OCI-LY7 (cell line): Measurements from ENCODE around the gene CCDC195. TPM values are rescaled to one million over a fixed set of nuclear protein-coding genes. Genes with fewer than 3 reads are reported as not detected.

Source experiments
- BruUV-seq: library from RNA; stranded (reverse); fragments of 400-500 nt; replicated peaks from 2 replicates; lab custom pipeline; 2021; lab: Mats Ljungman, UMichigan
- CTCF ChIA-PET: fragments of 300-600 bp; sonication (Branson Sonifier 250); formaldehyde crosslinking; loops from one replicate; lab custom pipeline; 2022; ENCODE audit warnings: antibody characterized with exemption; ENCODE audit not compliant: unreplicated experiment; lab: Charles Lee
- POLR2A ChIA-PET: fragments of 300-600 bp; sonication (Branson Sonifier 250); formaldehyde crosslinking; loops from one replicate; lab custom pipeline; 2022; ENCODE audit warnings: antibody characterized with exemption; lab: Charles Lee
- DNase-seq: peaks from one replicate; pipeline ENCODE4 v3.0.0-alpha.2; 2015; ENCODE audit warnings: low spot score
- H2AFZ ChIP-seq: fragments of 200-600 bp; sonication (generic), shearing (Covaris generic); 2 replicates; pipeline ENCODE4 v1.6.1; 2014; ENCODE audit warnings: mild to moderate bottlenecking, antibody characterized with exemption, low read length, moderate library complexity
- H3K27ac ChIP-seq: fragments of 200-600 bp; sonication (generic); 2 replicates; pipeline ENCODE4 v1.5.1; 2014; ENCODE audit warnings: mixed run types, low read depth, mild to moderate bottlenecking, moderate library complexity, low read length, inconsistent platforms; ENCODE audit not compliant: poor library complexity, severe bottlenecking
- H3K36me3 ChIP-seq: fragments of 200-600 bp; sonication (generic); 2 replicates; pipeline ENCODE4 v1.6.1; 2014; ENCODE audit warnings: mild to moderate bottlenecking, antibody characterized with exemption, low read length, moderate library complexity, mixed read lengths; ENCODE audit not compliant: insufficient read depth
- H3K4me1 ChIP-seq: fragments of 200-600 bp; sonication (generic); 2 replicates; pipeline ENCODE4 v1.5.1; 2014; ENCODE audit warnings: mild to moderate bottlenecking, low read length; ENCODE audit not compliant: insufficient read depth, poor library complexity, severe bottlenecking
- H3K4me2 ChIP-seq: fragments of 200-600 bp; sonication (generic); 2 replicates; pipeline ENCODE4 v1.6.1; 2014; ENCODE audit warnings: mild to moderate bottlenecking, low read length
- H3K4me3 ChIP-seq: fragments of 200-600 bp; sonication (generic); 2 replicates; pipeline ENCODE4 v1.5.1; 2014; ENCODE audit warnings: mild to moderate bottlenecking, low read depth, low read length; ENCODE audit not compliant: poor library complexity, severe bottlenecking
- H3K79me2 ChIP-seq: fragments of 200-600 bp; sonication (generic); 2 replicates; pipeline ENCODE4 v1.6.1; 2016; ENCODE audit warnings: low read depth, mild to moderate bottlenecking, low read length, moderate library complexity, mixed read lengths; ENCODE audit not compliant: insufficient read depth
- H3K9me2 ChIP-seq: fragments of 200-600 bp; sonication (generic); 2 replicates; pipeline ENCODE4 v1.6.1; 2016; ENCODE audit warnings: mild to moderate bottlenecking, low read length, mixed read lengths; ENCODE audit not compliant: insufficient read depth
- H3K9me3 ChIP-seq: fragments of 200-600 bp; sonication (generic); 2 replicates; pipeline ENCODE4 v1.6.1; 2014; ENCODE audit warnings: mild to moderate bottlenecking, mixed run types, low read length, mixed read lengths
- H4K20me1 ChIP-seq: fragments of 200-600 bp; sonication (generic); 2 replicates; pipeline ENCODE4 v1.6.1; 2014; ENCODE audit warnings: mild to moderate bottlenecking, antibody characterized with exemption, low read length, moderate library complexity, mixed read lengths; ENCODE audit not compliant: insufficient read depth
- EZH2phosphoT487 ChIP-seq: fragments of 200-600 bp; sonication (generic); IDR thresholded peaks from 2 replicates; pipeline ENCODE4 v1.6.1; 2018; ENCODE audit warnings: low read depth, borderline replicate concordance, mild to moderate bottlenecking, mixed run types, antibody characterized with exemption, low read length, moderate library complexity, mixed read lengths
- intact Hi-C: fragments of 100-400 bp; cut with micrococcal nuclease; formaldehyde crosslinking; loops from one replicate; pipeline ENCODE4 v1.10.0; 2022; ENCODE audit not compliant: unreplicated experiment
- total RNA-seq, 2 experiments: library from RNA; depleted of rRNA in 1 of 2; stranded (reverse); fragments of >200 nt in 1 of 2; shearing (Covaris generic) in 1 of 2; gene quantifications; 2 replicates each; pipeline ENCODE4 v1.2.3, GENCODE V29; 2014 to 2022
- TF ChIP-seq, protein P1 (sequence below): fragments of 200-600 bp; sonication (generic); conservative IDR thresholded peaks from 2 replicates; pipeline ENCODE4 v1.5.1; 2014; ENCODE audit warnings: mild to moderate bottlenecking, antibody characterized with exemption, low read length, moderate library complexity, mixed read lengths

CCDC195 gene
- total RNA-seq, 2 experiments from 2014 or later: 0.82 to 4.1 TPM

DNA sequence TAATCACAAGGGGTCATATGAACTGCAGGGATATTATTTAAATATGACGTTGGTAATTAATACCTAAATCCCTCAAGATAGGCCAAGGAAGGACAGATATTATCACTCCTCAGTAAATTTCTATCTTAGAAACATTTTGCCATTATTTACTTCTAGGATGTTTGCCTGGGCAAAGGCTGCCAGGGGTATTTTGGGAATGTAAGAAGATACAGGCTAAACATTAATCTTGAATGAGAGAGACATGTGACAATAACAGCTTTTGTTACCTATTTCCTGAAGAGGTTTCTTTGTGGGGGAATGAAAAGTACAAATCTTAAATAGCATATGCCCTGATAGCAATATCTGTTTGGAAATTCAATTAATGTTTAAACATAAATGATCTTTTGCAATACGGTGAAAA, 756 bp upstream of the CCDC195 start:
- Histone ChIP-seq H3K4me1 (no peaks in the 10 kb centered on the region), H3K9me3 (peaks cover 36% of the 10 kb centered on the region)
- intact Hi-C loops: no loop called here

DNA sequence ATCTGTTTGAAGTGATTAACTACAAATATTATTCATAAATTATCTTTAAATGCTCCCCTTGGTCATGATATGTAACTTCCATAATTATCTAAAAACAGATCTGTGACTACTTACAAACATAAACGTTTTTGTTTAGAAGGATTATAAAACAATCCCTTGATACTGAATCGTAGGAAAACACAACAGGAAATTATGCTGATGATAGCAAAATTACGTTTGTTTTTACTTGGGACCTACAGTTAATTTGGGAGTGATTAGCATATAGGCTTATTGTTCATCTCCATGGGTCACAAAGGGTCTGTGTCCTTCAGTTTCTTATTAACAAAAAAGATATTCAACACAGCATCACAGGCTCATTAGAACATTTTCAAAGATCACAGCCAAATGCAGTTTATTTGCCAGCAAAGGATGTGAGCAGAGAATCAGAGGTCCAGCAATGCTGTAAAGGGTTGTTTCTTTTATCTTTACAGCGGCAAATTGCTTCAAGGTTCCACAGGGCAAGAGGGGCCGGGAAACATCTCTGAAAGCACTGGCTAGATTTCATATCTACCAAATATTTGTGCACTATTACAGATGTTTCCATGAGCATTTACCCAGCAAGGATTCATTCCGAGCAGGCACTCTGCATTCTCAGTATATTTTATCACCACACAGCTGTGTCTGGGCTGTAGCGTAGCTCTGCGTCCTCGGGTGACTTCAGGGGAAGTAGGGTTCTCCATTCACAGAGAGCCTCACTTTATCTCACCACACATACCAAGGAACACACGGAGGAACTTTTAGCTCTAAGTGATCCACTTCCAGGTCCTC, 4.1 kb downstream of the CCDC195 start:
- no peaks in the 10 kb centered on the region for H3K79me2 ChIP-seq
- no peaks in the 10 kb centered on the region for H3K9me2 ChIP-seq
- no peaks in the 10 kb centered on the region; the same call in 1 of the 2 replicates for H3K36me3 ChIP-seq
- no TSS peak for BruUV-seq
- peaks cover 10% of the 10 kb centered on the region; the same call in 1 of the 2 replicates for H3K9me3 ChIP-seq
- no peak overlapping the region for H3K4me3 ChIP-seq
- no peaks in the 10 kb centered on the region for H4K20me1 ChIP-seq
- H3K4me1 ChIP-seq: no peaks in the 10 kb centered on the region
- ChIA-PET CTCF (interaction anchor here (0.5 kb wide), 1 partner anchor 13 kb away, joined by 4 read pairs; no protein-coding TSS in a partner anchor), POLR2A (interaction anchor here (0.8 to 2.0 kb wide), 2 partner anchors 9 to 33 kb away, joined by 3 to 7 read pairs; no protein-coding TSS in a partner anchor)
- H3K27ac ChIP-seq: no peak overlapping the region
- intact Hi-C loops: no loop called here
- H2AFZ ChIP-seq: peak overlapping the region; percentile 52
- TF ChIP-seq EZH2phosphoT487: no peak
- TF ChIP-seq, protein P1, sequence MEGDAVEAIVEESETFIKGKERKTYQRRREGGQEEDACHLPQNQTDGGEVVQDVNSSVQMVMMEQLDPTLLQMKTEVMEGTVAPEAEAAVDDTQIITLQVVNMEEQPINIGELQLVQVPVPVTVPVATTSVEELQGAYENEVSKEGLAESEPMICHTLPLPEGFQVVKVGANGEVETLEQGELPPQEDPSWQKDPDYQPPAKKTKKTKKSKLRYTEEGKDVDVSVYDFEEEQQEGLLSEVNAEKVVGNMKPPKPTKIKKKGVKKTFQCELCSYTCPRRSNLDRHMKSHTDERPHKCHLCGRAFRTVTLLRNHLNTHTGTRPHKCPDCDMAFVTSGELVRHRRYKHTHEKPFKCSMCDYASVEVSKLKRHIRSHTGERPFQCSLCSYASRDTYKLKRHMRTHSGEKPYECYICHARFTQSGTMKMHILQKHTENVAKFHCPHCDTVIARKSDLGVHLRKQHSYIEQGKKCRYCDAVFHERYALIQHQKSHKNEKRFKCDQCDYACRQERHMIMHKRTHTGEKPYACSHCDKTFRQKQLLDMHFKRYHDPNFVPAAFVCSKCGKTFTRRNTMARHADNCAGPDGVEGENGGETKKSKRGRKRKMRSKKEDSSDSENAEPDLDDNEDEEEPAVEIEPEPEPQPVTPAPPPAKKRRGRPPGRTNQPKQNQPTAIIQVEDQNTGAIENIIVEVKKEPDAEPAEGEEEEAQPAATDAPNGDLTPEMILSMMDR: no peak
- DNase-seq: no peak
- no peak overlapping the region for H3K4me2 ChIP-seq

More for the DNA sequence above, 756 bp upstream of the CCDC195 start:
- H3K9me2 ChIP-seq: no peaks in the 10 kb centered on the region
- BruUV-seq: no TSS peak
- H3K4me2 ChIP-seq: no peak overlapping the region
- H3K4me3 ChIP-seq: no peak overlapping the region
- peaks cover 7% of the 10 kb centered on the region for H3K36me3 ChIP-seq
- no peak for TF ChIP-seq EZH2phosphoT487
- TF ChIP-seq, protein P1: no peak
- no peak overlapping the region for H2AFZ ChIP-seq
- H3K79me2 ChIP-seq: no peaks in the 10 kb centered on the region
- H3K27ac ChIP-seq: no peak overlapping the region
- DNase-seq: no peak
- H4K20me1 ChIP-seq: no peaks in the 10 kb centered on the region
- ChIA-PET POLR2A (interaction anchor here (1.1 kb wide), 1 partner anchor 11 kb away, joined by 3 read pairs; no protein-coding TSS in a partner anchor), CTCF (no interaction called here)
